Effector memory CD8-positive, alpha-beta T cell (primary cell): ENCODE data around the gene SLC38A8.

Source experiments
- ATAC-seq: fragments of 150-1000 bp; cut with Tn5 transposase; replicated peaks from 2 replicates; pipeline ENCODE4 v1.10.0; 2021; ENCODE audit warnings: mild to moderate bottlenecking, moderate library complexity
- DNase-seq, 3 experiments: peaks; one replicate each; pipeline ENCODE4 v3.0.0; 2021
- H3K27ac Mint-ChIP-seq, 2 donors: one replicate each; pipeline ENCODE4 v1.8.0; 2022; ENCODE audit warnings: mild to moderate bottlenecking in 2 of 2, mixed read lengths in 2 of 2, moderate library complexity in 2 of 2
- H3K27me3 Mint-ChIP-seq, 2 donors: one replicate each; pipeline ENCODE4 v1.8.0; 2022; ENCODE audit warnings: mixed read lengths in 2 of 2
- H3K36me3 Mint-ChIP-seq: one replicate; pipeline ENCODE4 v1.8.0; 2022; ENCODE audit warnings: mild to moderate bottlenecking, moderate library complexity, mixed read lengths; ENCODE audit not compliant: insufficient read depth
- H3K4me1 Mint-ChIP-seq, 2 donors: one replicate each; pipeline ENCODE4 v1.8.0; 2022; ENCODE audit warnings: low read depth in 2 of 2, mixed read lengths in 2 of 2
- H3K4me3 Mint-ChIP-seq, 2 donors: one replicate each; pipeline ENCODE4 v1.8.0; 2022; ENCODE audit warnings: mild to moderate bottlenecking in 2 of 2, mixed read lengths in 2 of 2, moderate library complexity in 2 of 2
- H3K9me3 Mint-ChIP-seq, 2 donors: one replicate each; pipeline ENCODE4 v1.8.0; 2022; ENCODE audit warnings: mixed read lengths in 2 of 2

SLC38A8 gene

DNA sequence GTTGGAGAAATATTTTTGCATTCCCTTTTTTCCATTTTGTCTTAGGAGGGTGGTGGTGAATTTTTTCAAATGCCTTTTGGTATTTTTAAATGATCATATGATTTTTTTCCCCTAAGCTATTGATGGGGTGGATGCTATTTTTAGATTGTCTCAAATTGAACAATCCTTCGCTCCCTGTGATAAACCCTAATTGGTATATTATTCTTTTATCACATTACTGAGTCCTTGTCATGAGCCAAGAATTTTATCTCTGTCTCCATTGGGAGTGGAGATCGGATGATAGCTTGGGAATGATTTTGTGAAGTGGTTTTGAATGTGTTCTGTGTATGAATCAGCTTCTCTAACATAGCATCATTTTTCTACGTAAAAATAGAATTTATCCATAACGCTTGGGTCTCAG lies 59.1 kb downstream of the SLC38A8 start:
- Mint-ChIP-seq H3K4me3 (no peak overlapping the region), H3K27me3 (peaks cover 7 to 15% of the 10 kb centered on the region in 2 donors), H3K27ac (no peak overlapping the region), H3K36me3 (no peaks in the 10 kb centered on the region), H3K9me3 (peaks cover 0 to 7% of the 10 kb centered on the region in 2 donors), H3K4me1 (peaks cover 0 to 2% of the 10 kb centered on the region in 2 donors)
- DNase-seq (no peak), ATAC-seq (no peak)

- Mint-ChIP-seq H3K4me3 (no peak overlapping the region), H3K36me3 (no peaks in the 10 kb centered on the region), H3K27ac (no peak overlapping the region), H3K4me1 (peaks cover 0 to 2% of the 10 kb centered on the region in 2 donors), H3K9me3 (peaks cover 0 to 7% of the 10 kb centered on the region in 2 donors), H3K27me3 (peaks cover 0 to 16% of the 10 kb centered on the region in 2 donors)
- ATAC-seq (no peak), DNase-seq (no peak)
Observed at GRCh38 chr16:83981799-83982198, 60.8 kb downstream of the SLC38A8 start.

- H3K36me3 Mint-ChIP-seq: no peaks in the 10 kb centered on the region
- H3K27me3 Mint-ChIP-seq: peaks cover 0 to 10% of the 10 kb centered on the region in 2 donors
- DNase-seq: no peak
- no peak overlapping the region for H3K27ac Mint-ChIP-seq
- peaks cover 0 to 2% of the 10 kb centered on the region in 2 donors for H3K4me1 Mint-ChIP-seq
- no peak overlapping the region for H3K4me3 Mint-ChIP-seq
- ATAC-seq: no peak
- peaks cover 0 to 7% of the 10 kb centered on the region in 2 donors for H3K9me3 Mint-ChIP-seq
Observed at GRCh38 chr16:83980794-83981193, 61.8 kb downstream of the SLC38A8 start.

DNA sequence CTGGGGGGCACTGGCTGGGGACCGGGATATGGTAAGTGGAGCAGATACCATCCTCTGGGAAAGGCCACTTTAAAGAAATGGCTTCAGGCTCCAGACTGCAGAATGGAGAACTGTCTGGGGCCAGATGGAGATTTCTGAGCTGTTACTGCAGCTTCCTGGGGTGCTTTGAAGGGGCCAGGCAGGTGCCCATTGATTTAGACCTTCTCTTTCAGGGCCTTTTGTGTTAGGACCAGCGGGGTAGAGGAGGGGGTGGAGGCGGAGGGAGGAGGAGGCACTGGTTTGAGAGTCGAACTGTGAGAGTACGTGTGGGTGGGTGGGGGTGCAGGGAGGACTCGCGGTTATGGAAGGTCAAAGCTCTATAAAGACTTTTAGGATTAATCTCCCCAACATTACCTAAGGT lies 63.2 kb downstream of the SLC38A8 start:
- Mint-ChIP-seq H3K9me3 (peaks cover 0 to 7% of the 10 kb centered on the region in 2 donors), H3K27ac (no peak overlapping the region), H3K27me3 (peaks cover 0 to 23% of the 10 kb centered on the region in 2 donors), H3K4me1 (peaks cover 0 to 2% of the 10 kb centered on the region in 2 donors), H3K4me3 (no peak overlapping the region), H3K36me3 (no peaks in the 10 kb centered on the region)
- ATAC-seq (no peak), DNase-seq (no peak)

DNA sequence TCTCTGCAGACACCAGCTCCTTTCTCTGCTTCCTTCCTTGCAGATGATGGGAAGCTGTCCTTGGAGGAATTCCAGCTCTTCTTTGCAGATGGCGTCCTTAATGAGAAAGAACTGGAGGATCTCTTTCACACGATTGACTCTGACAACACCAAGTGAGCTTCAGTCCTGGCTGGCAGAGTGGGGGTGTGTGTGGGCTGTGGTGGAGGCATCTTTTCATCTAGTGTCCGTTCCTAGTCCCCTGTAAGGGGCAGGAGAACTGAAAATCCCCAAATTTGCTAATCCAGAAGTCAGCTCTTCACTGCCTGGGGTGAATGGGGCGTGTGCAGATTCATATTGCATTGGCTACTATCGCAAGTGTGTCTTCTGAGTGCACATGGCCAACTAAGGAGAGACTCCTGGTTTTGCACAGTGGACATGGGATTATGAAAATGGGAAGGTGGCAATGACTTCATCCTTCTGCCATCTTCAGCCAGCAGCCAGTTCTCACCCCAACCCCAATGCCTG lies 64.1 kb downstream of the SLC38A8 start:
- H3K4me3 Mint-ChIP-seq: no peak overlapping the region
- DNase-seq: no peak
- no peaks in the 10 kb centered on the region for H3K36me3 Mint-ChIP-seq
- no peak overlapping the region for H3K27ac Mint-ChIP-seq
- no peak for ATAC-seq
- peaks cover 0 to 2% of the 10 kb centered on the region in 2 donors for H3K4me1 Mint-ChIP-seq
- H3K27me3 Mint-ChIP-seq: peaks cover 0 to 31% of the 10 kb centered on the region in 2 donors
- H3K9me3 Mint-ChIP-seq: peaks cover 0 to 7% of the 10 kb centered on the region in 2 donors

- DNase-seq (no peak), ATAC-seq (no peak)
- H3K9me3 Mint-ChIP-seq: peaks cover 0 to 7% of the 10 kb centered on the region in 2 donors
- no peak overlapping the region for H3K4me3 Mint-ChIP-seq
- H3K27me3 Mint-ChIP-seq: peaks cover 0 to 42% of the 10 kb centered on the region in 2 donors
- H3K27ac Mint-ChIP-seq: no peak overlapping the region
- H3K4me1 Mint-ChIP-seq: peaks cover 0 to 2% of the 10 kb centered on the region in 2 donors
- no peaks in the 10 kb centered on the region for H3K36me3 Mint-ChIP-seq
Observed at GRCh38 chr16:83977056-83977815, 65.4 kb downstream of the SLC38A8 start.

GRCh38 chr16:83975590-83976260 lies 66.9 kb downstream of the SLC38A8 start:
- DNase-seq: no peak
- Mint-ChIP-seq H3K36me3 (no peaks in the 10 kb centered on the region), H3K9me3 (peaks cover 0 to 7% of the 10 kb centered on the region in 2 donors), H3K4me3 (no peak overlapping the region), H3K4me1 (peaks cover 0 to 2% of the 10 kb centered on the region in 2 donors), H3K27me3 (peaks cover 0 to 51% of the 10 kb centered on the region in 2 donors), H3K27ac (no peak overlapping the region)
- no peak for ATAC-seq

DNA sequence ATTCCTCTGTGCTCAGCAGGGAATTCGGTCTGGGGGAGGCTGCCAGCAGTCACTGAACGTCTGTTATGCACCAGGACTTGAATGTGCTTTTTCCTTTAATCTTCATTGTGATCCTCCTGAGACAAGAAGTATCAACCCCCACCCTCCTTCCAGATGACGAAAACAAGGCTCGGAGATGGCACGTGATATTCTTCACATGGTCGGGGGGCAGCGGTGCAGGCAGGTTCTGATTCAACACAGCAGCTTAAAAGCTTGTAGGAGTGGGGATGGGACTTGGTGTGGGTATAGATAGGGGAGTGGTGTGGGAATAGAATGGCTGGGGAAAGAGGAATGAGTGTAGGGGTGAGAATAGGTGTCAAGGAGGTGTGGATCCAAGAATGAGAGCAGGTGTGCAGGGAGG lies 68.1 kb downstream of the SLC38A8 start:
- H3K27ac Mint-ChIP-seq: no peak overlapping the region
- H3K9me3 Mint-ChIP-seq: peaks cover 0 to 7% of the 10 kb centered on the region in 2 donors
- no peak for ATAC-seq
- H3K4me3 Mint-ChIP-seq: no peak overlapping the region
- peaks cover 7 to 64% of the 10 kb centered on the region in 2 donors for H3K27me3 Mint-ChIP-seq
- no peak for DNase-seq
- no peaks in the 10 kb centered on the region for H3K36me3 Mint-ChIP-seq
- H3K4me1 Mint-ChIP-seq: peaks cover 0 to 2% of the 10 kb centered on the region in 2 donors

GRCh38 chr16:83973581-83974385 lies 68.8 kb downstream of the SLC38A8 start:
- Mint-ChIP-seq H3K27me3 (peaks cover 13 to 70% of the 10 kb centered on the region in 2 donors), H3K36me3 (no peaks in the 10 kb centered on the region), H3K9me3 (peaks cover 0 to 3% of the 10 kb centered on the region in 2 donors), H3K4me1 (no peaks in the 10 kb centered on the region), H3K4me3 (no peak overlapping the region), H3K27ac (no peak overlapping the region)
- no peak for ATAC-seq
- no peak for DNase-seq

DNA sequence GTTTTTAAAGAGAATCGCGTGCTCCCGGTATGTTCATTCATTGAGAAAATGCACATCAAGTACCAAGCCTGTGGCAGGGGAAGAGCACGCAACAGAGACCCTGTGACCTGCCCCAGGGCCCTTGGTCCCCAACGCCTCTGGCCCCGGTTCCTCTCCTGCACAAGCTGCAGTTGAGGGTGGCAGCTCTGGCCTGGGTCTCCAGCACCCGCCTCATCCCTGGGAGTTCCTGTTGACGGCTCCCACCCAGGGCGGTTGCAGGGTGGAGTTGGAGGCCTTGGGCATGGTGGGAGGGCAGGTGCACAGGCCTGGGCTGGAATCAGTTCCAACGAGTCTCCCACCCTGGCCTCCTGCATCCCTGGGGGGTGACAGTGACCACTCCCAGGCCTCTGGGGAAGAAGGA lies 69.5 kb downstream of the SLC38A8 start:
- no peak for DNase-seq
- Mint-ChIP-seq H3K9me3 (no peaks in the 10 kb centered on the region), H3K36me3 (no peaks in the 10 kb centered on the region), H3K4me1 (no peaks in the 10 kb centered on the region), H3K4me3 (no peak overlapping the region), H3K27ac (no peak overlapping the region), H3K27me3 (peaks cover 13 to 72% of the 10 kb centered on the region in 2 donors)
- no peak for ATAC-seq

GRCh38 chr16:83972256-83973008 lies 70.2 kb downstream of the SLC38A8 start:
- no peak overlapping the region for H3K4me3 Mint-ChIP-seq
- peaks cover 19 to 78% of the 10 kb centered on the region in 2 donors for H3K27me3 Mint-ChIP-seq
- DNase-seq: no peak
- H3K36me3 Mint-ChIP-seq: no peaks in the 10 kb centered on the region
- no peak for ATAC-seq
- H3K9me3 Mint-ChIP-seq: no peaks in the 10 kb centered on the region
- no peak overlapping the region for H3K27ac Mint-ChIP-seq
- peaks cover 0 to 4% of the 10 kb centered on the region in 2 donors for H3K4me1 Mint-ChIP-seq

DNA sequence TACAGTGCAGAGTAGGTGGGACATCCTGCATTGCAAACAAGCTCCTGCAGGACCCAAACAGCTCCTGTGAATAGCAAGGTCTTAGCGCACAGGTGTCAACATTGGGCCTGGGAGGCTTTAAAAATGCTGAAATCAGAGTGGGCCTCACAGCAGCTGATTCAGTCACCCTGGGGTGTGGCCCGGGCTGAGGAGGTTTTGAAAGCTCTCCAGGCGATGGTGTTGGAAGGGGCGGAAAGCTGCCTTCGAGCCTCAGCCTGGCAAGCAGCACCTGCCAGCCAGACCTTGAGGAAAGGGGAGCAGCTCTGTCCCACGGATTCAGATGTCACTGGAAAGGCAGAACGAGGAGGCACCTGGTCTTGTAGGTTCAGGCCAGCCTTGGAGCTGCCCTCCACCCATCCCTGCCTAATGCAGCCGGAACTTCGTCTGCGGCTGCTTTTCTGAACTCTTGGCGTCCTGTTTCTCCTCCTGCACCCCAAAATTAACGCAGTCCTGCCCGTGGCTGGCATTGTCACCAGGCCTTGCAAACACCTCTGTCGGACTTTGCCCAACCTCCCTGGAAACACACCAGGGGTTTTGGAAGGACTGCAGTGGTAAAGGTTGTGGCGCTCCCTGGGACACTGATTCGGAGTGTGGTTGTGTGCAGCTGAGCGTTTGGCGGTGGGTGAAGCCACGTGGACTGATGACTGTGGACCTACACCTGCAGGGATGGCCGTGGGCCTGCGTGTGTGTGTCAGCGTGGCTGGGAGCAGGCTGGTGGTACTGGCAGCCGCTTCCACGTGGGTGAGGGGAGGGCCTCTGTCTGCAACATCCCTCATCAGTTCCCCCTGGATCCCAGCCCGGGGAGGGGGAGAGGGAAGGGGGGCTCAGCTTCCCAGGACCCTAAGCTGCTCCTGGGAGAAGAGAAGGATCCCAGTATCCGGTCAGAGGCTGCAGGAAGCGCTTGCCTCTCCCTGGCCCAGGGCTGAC lies 71.1 kb downstream of the SLC38A8 start:
- no peaks in the 10 kb centered on the region for H3K9me3 Mint-ChIP-seq
- no peak overlapping the region for H3K4me3 Mint-ChIP-seq
- no peak overlapping the region for H3K27ac Mint-ChIP-seq
- DNase-seq (no peak), ATAC-seq (no peak)
- H3K4me1 Mint-ChIP-seq: peaks cover 0 to 4% of the 10 kb centered on the region in 2 donors
- H3K36me3 Mint-ChIP-seq: no peaks in the 10 kb centered on the region
- peaks cover 19 to 70% of the 10 kb centered on the region in 2 donors for H3K27me3 Mint-ChIP-seq
